Tongue (tissue), 3 donors: ENCODE data around the gene NMRAL1. TPM values are rescaled to one million over a fixed set of nuclear protein-coding genes. Genes with fewer than 3 reads are reported as not detected.
A peak's percentile ranks its signal among the peaks of the same experiment; 100 is the strongest.

Experiments
- DNase-seq: peaks from one replicate; pipeline ENCODE4 v3.0.0-alpha.2; 2015
- small RNA-seq: library from RNA; depleted of rRNA; stranded (forward); fragments of <200 nt; gene quantifications from one replicate; pipeline ENCODE3, GENCODE V24; 2014; ENCODE audit warnings: low replicate concordance
- total RNA-seq: library from RNA; depleted of rRNA; stranded (reverse); fragments of >200 nt; gene quantifications from one replicate; pipeline ENCODE4 v1.2.3, GENCODE V29; 2014

NMRAL1 gene
- total RNA-seq, 1 donor from 2014 or later = 27.7 TPM

DNA sequence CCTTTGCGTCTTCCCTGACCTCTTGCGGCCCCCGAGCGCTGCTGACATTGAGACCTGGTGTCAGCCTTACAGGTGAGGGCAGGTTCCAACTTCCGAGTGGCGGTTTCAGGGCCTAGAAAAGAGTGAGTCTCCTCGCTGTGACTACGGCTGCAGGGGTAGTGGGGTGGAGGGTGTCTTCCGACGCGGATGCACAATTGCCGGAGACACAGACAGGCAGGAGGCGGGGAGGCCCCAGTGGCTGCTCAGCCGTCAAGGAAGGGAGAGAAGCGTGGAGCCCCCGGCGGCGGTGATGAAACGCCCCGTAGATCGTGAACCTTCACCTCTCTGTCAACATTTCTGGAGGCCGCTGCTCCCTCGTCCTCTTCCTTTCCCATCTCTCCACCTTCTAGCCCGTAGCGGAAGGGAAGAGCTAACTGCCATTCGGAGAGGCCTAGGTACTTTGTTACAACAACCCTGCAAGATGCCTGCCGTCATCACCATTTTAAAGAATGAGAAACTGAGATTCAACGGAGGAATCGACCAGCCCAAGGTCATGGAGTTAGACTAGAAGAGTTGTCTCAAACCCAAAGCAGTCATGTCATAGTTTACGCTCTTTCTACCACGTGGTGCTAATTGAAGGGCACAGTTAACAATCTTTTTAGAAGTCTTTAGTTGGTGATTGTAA lies 48.3 kb downstream of the NMRAL1 start:
- DNase-seq = peak; percentile 30

DNA sequence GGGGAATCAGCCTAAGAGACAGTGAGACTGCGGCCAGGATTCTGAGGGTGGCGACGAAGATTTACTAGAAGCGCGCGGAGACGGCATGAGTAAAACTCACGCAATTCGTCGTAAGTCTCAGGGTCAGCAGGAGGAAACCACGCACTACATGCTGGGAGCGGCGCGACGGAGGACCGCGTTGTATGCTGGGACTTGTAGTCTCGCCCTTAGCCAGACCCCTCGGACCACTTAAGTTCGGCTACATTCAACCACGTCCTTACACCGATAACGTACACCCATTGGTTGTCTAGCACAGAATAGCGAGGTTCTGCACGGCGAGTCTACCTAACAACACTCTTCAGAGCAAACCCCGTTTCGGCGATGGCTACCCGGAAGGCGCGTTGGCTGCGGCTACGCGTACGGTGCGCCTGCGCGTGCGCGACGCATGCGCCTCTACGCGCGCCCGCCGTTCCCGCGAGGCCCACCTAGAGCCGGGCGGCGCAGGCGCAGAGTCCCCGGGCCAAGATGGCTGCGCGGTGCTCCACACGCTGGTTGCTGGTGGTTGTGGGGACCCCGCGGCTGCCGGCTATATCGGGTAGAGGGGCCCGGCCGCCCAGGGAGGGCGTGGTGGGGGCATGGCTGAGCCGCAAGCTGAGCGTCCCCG lies 48.9 kb downstream of the NMRAL1 start, which contains the start of gene DNAJA3:
TSS of gene DNAJA3 (plus strand) at position 491 of the 643 bp plus-strand sequence. CDS start at position 505, 14 bp downstream.
- DNase-seq = peak; percentile 98

GRCh38 chr16:4420505-4421105 lies 53.8 kb downstream of the NMRAL1 start:
- no peak for DNase-seq

DNA sequence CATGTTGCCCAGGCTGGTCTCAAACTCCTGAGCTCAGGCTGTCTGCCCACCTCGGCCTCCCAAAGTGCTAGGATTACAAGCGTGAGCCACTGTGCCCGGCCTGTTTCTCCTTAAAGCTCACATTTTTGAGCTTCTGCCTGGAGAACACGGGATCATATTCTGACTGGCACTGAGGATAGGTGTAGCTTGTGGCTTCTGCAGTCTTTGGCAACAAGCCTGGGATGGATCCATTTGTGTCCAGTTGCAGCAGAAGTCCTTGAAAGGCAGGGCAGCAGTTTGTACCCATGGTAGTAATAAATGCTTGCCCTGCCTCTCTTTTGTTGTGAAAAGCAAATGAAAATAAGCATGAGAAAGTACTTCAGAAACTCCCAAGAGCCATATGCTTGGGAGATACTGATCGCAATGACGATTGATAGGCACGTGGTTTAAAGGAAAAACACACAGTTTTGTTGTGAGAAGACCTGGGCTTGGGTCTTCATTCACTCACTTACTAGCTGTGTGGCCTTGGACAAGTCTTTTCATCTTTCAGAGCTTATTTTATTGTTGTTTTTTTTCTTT lies 54.9 kb downstream of the NMRAL1 start:
- no peak for DNase-seq

- DNase-seq = peak; percentile 97
Measured at GRCh38 chr16:4416200-4417032, 58.0 kb downstream of the NMRAL1 start, which contains the start of gene CORO7. Gene CORO7 (minus strand): TSS chr16:4416596. CDS start chr16:4416518, 78 bp downstream.

DNA sequence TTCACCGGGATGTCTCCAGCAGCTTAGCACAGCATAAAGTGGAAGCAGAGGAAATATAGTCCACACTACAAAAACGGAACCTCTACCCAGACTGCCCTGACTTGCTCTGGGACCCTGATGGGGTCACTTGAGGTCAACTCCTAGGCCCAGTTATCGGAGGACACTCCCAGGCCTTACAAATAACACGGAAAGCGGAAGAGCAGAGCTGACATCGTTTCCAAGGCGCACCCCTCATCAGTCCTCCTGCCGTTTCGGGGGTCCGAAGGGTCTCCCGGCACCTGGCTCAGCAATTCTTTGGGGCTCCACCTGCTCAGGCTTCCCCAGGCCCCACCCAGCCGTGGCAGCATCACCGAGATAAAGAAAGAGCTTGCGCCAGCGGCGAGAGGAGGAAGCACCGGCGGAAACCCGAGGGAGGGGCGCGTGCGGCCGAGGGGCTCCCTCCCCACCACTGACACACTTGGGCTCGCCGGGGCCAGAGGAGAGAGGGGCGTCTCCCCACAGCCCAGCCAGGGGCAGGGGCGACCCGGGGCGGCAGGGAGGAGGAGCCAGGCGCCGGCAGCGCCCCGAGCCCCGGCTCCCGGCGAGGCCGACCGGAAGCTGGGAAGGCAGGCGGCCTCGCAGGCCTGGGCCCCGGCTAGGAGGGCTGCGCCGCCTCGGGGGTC lies 58.8 kb downstream of the NMRAL1 start:
- DNase-seq = peak; percentile 52

GRCh38 chr16:4414187-4414917 lies 60.1 kb downstream of the NMRAL1 start:
- no peak for DNase-seq

DNA sequence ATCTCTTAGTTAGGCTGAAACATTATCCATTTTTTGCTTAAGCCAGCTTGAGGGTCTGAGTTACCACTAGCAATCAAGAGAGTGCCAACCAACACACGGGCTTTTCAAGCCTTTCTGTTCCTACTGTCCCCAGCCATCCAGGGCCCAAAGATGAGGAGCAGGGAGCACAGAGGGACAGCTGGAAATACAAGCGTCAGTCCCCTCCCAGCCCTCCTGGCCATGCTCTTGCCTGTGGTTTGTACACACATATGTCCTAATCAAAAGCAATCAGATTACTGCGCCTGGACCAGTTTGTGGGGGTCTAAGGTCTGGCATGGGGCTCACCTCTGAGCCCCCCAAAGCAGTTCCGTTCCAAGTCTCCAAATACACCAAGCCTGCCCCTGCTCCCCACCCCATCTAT lies 61.6 kb downstream of the NMRAL1 start:
- peak; percentile 47 for DNase-seq

DNA sequence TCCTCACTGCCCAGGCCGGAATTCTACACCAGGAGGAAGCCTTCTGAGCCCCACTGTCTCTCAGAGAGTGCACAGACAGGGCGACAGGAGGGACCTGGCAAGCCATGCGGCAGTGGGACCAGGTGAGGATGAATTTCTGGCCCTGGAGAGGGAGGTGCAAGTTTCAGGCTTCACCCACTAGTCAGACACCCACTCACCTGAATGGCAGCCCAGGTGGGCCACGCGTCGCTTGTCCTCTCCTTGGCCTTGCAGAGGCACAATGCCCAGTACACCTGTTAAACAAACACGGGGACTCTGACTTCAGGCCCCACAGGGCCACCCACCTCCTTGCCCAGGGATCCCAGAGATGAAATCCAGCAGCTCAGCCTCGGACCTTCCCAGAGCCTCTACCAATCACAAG lies 62.3 kb downstream of the NMRAL1 start:
- no peak for DNase-seq

Small RNA genes within 50 kb of the gene (small RNA-seq; reads per million reads assigned to genes)
- not detected for gene AC012676.2

Other genes starting within 250 kb of the NMRAL1 start
- 445 TPM for gene SRL, start 232.5 kb downstream of the NMRAL1 start, total RNA-seq
- gene TFAP4, start 201.6 kb downstream of the NMRAL1 start, total RNA-seq = 8.6 TPM
- gene GLIS2, start 158.6 kb downstream of the NMRAL1 start, total RNA-seq = 6.8 TPM
- 16.9 TPM for gene PAM16, start 123.3 kb downstream of the NMRAL1 start, total RNA-seq
- gene VASN, start 102.8 kb downstream of the NMRAL1 start, total RNA-seq = 16.8 TPM
- gene CORO7, start 58.0 kb downstream of the NMRAL1 start, total RNA-seq = 19.4 TPM
- gene DNAJA3, start 48.8 kb downstream of the NMRAL1 start, total RNA-seq = 71.3 TPM
- gene HMOX2, start 1.8 kb upstream of the NMRAL1 start, total RNA-seq = 28.5 TPM
- gene CDIP1, start 64.1 kb upstream of the NMRAL1 start, total RNA-seq = 10.6 TPM
- gene C16orf96, start 81.7 kb upstream of the NMRAL1 start, total RNA-seq = 0.72 TPM
- 13.3 TPM for gene UBALD1, start 140.3 kb upstream of the NMRAL1 start, total RNA-seq
- 34.6 TPM for gene MGRN1, start 150.2 kb upstream of the NMRAL1 start, total RNA-seq
- 38.2 TPM for gene NUDT16L1, start 218.9 kb upstream of the NMRAL1 start, total RNA-seq